Type B pancreatic cell (in vitro differentiated cells): Measurements from ENCODE around the gene APOOL. TPM values are rescaled to one million over a fixed set of nuclear protein-coding genes. Genes with fewer than 3 reads are reported as not detected.
A peak's percentile ranks its signal among the peaks of the same experiment; 100 is the strongest.
"Not testable (repeated sequence)": the region's sequence is repeated elsewhere in the genome, so short reads cannot be mapped to it uniquely, and the experiment has no call there.

Experiments used
- DNase-seq: peaks from one replicate; pipeline ENCODE4 v3.0.0; 2021; ENCODE audit warnings: mixed read lengths; ENCODE audit not compliant: unreplicated experiment; ENCODE audit errors: extremely low spot score
- H3K27ac Mint-ChIP-seq: 2 replicates; pipeline ENCODE4 v1.8.0; 2021; ENCODE audit warnings: mild to moderate bottlenecking, mixed read lengths
- H3K27me3 Mint-ChIP-seq: 2 replicates; pipeline ENCODE4 v1.8.0; 2021; ENCODE audit warnings: mixed read lengths
- H3K36me3 Mint-ChIP-seq: 2 replicates; pipeline ENCODE4 v1.8.0; 2021; ENCODE audit warnings: mixed read lengths
- H3K4me1 Mint-ChIP-seq: one replicate; pipeline ENCODE4 v1.8.0; 2021; ENCODE audit warnings: mixed read lengths; ENCODE audit not compliant: unreplicated experiment
- H3K4me3 Mint-ChIP-seq: 2 replicates; pipeline ENCODE4 v1.8.0; 2021; ENCODE audit warnings: mild to moderate bottlenecking, mixed read lengths
- H3K9me3 Mint-ChIP-seq: 2 replicates; pipeline ENCODE4 v1.8.0; 2021; ENCODE audit warnings: mixed read lengths
- CTCF ChIP-seq: fragments of 200-600 bp; sonication (generic); conservative IDR thresholded peaks from 2 replicates; pipeline ENCODE4 v1.5.0; 2021; ENCODE audit warnings: antibody characterized with exemption, mild to moderate bottlenecking
- total RNA-seq: library from RNA; stranded (reverse); gene quantifications from 2 replicates; pipeline ENCODE4 v1.2.1, GENCODE V29; 2021; ENCODE audit warnings: low replicate concordance

APOOL gene
- total RNA-seq, 1 donor from 2014 or later, result 20.5 TPM

GRCh38 chrX:85004255-85004654 is 578 bp downstream of the APOOL start:
- peak overlapping the region; percentile 90 for H3K4me3 Mint-ChIP-seq
- peaks cover 5% of the 10 kb centered on the region for H3K36me3 Mint-ChIP-seq
- no peak for DNase-seq
- H3K4me1 Mint-ChIP-seq, result no peaks in the 10 kb centered on the region
- peak overlapping the region; percentile 94 for H3K27ac Mint-ChIP-seq
- no peaks in the 10 kb centered on the region for H3K27me3 Mint-ChIP-seq
- H3K9me3 Mint-ChIP-seq, result no peaks in the 10 kb centered on the region
- no peak for TF ChIP-seq CTCF

GRCh38 chrX:85012098-85012497 is 8.4 kb downstream of the APOOL start:
- Mint-ChIP-seq H3K4me3 (no peak overlapping the region), H3K27me3 (no peaks in the 10 kb centered on the region), H3K4me1 (no peaks in the 10 kb centered on the region), H3K27ac (no peak overlapping the region), H3K36me3 (peaks cover 4% of the 10 kb centered on the region), H3K9me3 (peaks cover 6% of the 10 kb centered on the region)
- TF ChIP-seq CTCF, result no peak
- no peak for DNase-seq

GRCh38 chrX:85015351-85015750 is 11.7 kb downstream of the APOOL start:
- not testable (repeated sequence) for H3K9me3 Mint-ChIP-seq, H3K36me3 Mint-ChIP-seq, H3K4me1 Mint-ChIP-seq, DNase-seq, H3K27me3 Mint-ChIP-seq, H3K4me3 Mint-ChIP-seq, H3K27ac Mint-ChIP-seq

GRCh38 chrX:85017721-85018120 is 14.0 kb downstream of the APOOL start:
- no peak overlapping the region for H3K27ac Mint-ChIP-seq
- no peaks in the 10 kb centered on the region for H3K27me3 Mint-ChIP-seq
- H3K4me1 Mint-ChIP-seq, result no peaks in the 10 kb centered on the region

GRCh38 chrX:85018471-85018870 is 14.8 kb downstream of the APOOL start:
- Mint-ChIP-seq H3K4me3 (no peak overlapping the region), H3K4me1 (no peaks in the 10 kb centered on the region), H3K36me3 (peaks cover 16% of the 10 kb centered on the region), H3K9me3 (no peaks in the 10 kb centered on the region), H3K27me3 (no peaks in the 10 kb centered on the region), H3K27ac (no peak overlapping the region)
- DNase-seq, result no peak
- no peak for TF ChIP-seq CTCF

More at GRCh38 chrX:85017721-85018120, 14.0 kb downstream of the APOOL start:
- H3K4me3 Mint-ChIP-seq, result no peak overlapping the region
- no peak for TF ChIP-seq CTCF
- peaks cover 6% of the 10 kb centered on the region for H3K9me3 Mint-ChIP-seq
- DNase-seq, result no peak
- peaks cover 16% of the 10 kb centered on the region for H3K36me3 Mint-ChIP-seq

- no peaks in the 10 kb centered on the region for H3K27me3 Mint-ChIP-seq
- no peaks in the 10 kb centered on the region for H3K9me3 Mint-ChIP-seq
Observed at GRCh38 chrX:85020216-85020615, 16.5 kb downstream of the APOOL start.

More at GRCh38 chrX:85020216-85020615, 16.5 kb downstream of the APOOL start:
- H3K36me3 Mint-ChIP-seq, result peaks cover 16% of the 10 kb centered on the region
- no peak overlapping the region for H3K4me3 Mint-ChIP-seq
- H3K4me1 Mint-ChIP-seq, result no peaks in the 10 kb centered on the region
- no peak overlapping the region for H3K27ac Mint-ChIP-seq
- no peak for TF ChIP-seq CTCF
- no peak for DNase-seq
